HepG2 (cell line): ENCODE measurements around the gene FAM193A. TPM values are rescaled to one million over a fixed set of nuclear protein-coding genes. Genes with fewer than 3 reads are reported as not detected.
A peak's percentile ranks its signal among the peaks of the same experiment; 100 is the strongest.

Source experiments
- CHCHD3 ChIP-seq: sonication (generic); formaldehyde crosslinking; IDR thresholded peaks from 2 replicates; pipeline ENCODE4 v1.8.0; 2022; ENCODE audit warnings: mild to moderate bottlenecking, missing genetic modification reagents, moderate library complexity
- FOXJ3 ChIP-seq: sonication (generic); formaldehyde crosslinking; IDR thresholded peaks from 2 replicates; pipeline ENCODE4 v1.4.0; 2020; ENCODE audit warnings: missing genetic modification reagents, mild to moderate bottlenecking, borderline replicate concordance
- JUN ChIP-seq: sonication (generic); formaldehyde crosslinking; IDR thresholded peaks from 2 replicates; pipeline ENCODE4 v1.4.0; 2020; ENCODE audit warnings: mild to moderate bottlenecking, missing genetic modification reagents
- MED1 ChIP-seq: sonication (generic); formaldehyde crosslinking; IDR thresholded peaks from 2 replicates; pipeline ENCODE4 v1.4.0; 2020; ENCODE audit warnings: missing genetic modification reagents
- MTA3 ChIP-seq: sonication (generic); formaldehyde crosslinking; IDR thresholded peaks from 2 replicates; pipeline ENCODE4 v1.4.0; 2020; ENCODE audit warnings: missing genetic modification reagents
- NR3C1 ChIP-seq: sonication (generic); formaldehyde crosslinking; IDR thresholded peaks from 2 replicates; pipeline ENCODE4 v1.4.0; 2020; ENCODE audit warnings: missing genetic modification reagents
- POLR2AphosphoS5 ChIP-seq: IDR thresholded peaks from 2 replicates; pipeline ENCODE4 v1.6.1; 2012; ENCODE audit warnings: low read depth, low read length
- RARA ChIP-seq: IDR thresholded peaks from 2 replicates; pipeline ENCODE4 v1.6.1; 2016; ENCODE audit warnings: missing genetic modification reagents, missing compliant biosample characterization
- RBAK ChIP-seq: sonication (generic); formaldehyde crosslinking; IDR thresholded peaks from 2 replicates; pipeline ENCODE4 v1.5.1; 2020; ENCODE audit warnings: mild to moderate bottlenecking, missing genetic modification reagents
- SOX13 ChIP-seq, 3 experiments: fragments of 450-650 bp in 1 of 3; sonication (generic) in 1 of 3; formaldehyde crosslinking in 1 of 3; IDR thresholded peaks in 2 of 3; conservative IDR thresholded peaks in 1 of 3; 2 replicates each; pipeline versions ENCODE4 v1.5.0 to v1.6.1; 2016 to 2020; ENCODE audit warnings: antibody characterized with exemption in 1 of 3, mild to moderate bottlenecking in 1 of 3, missing compliant biosample characterization in 1 of 3, missing genetic modification reagents in 1 of 3, moderate library complexity in 1 of 3
- SP1 ChIP-seq, 2 experiments: fragments of 450-650 bp in 1 of 2; sonication (generic) in 1 of 2; formaldehyde crosslinking in 1 of 2; IDR thresholded peaks; 2 replicates each; pipeline versions ENCODE4 v1.4.0 to v1.6.1; 2016 to 2020; ENCODE audit warnings: missing genetic modification reagents in 1 of 2
- TEAD2 ChIP-seq: sonication (generic); formaldehyde crosslinking; IDR thresholded peaks from 2 replicates; pipeline ENCODE4 v1.9.0; 2021; ENCODE audit warnings: missing genetic modification reagents
- TOPORS ChIP-seq: sonication (generic); formaldehyde crosslinking; IDR thresholded peaks from 2 replicates; pipeline ENCODE4 v1.8.0; 2023; ENCODE audit warnings: mild to moderate bottlenecking, missing genetic modification reagents
- YY1 ChIP-seq: IDR thresholded peaks from 2 replicates; pipeline ENCODE4 v1.6.1; 2011; ENCODE audit warnings: low read length, low read depth, moderate library complexity, mild to moderate bottlenecking; ENCODE audit not compliant: insufficient read depth, insufficient replicate concordance
- ZNF205 ChIP-seq: IDR thresholded peaks from 2 replicates; pipeline ENCODE4 v1.6.1; 2018; ENCODE audit warnings: missing biosample characterization, missing genetic modification reagents
- ZNF331 ChIP-seq: sonication (generic); formaldehyde crosslinking; IDR thresholded peaks from 2 replicates; pipeline ENCODE4 v1.4.0; 2020; ENCODE audit warnings: missing genetic modification reagents
- ZNF496 ChIP-seq: sonication (generic); formaldehyde crosslinking; IDR thresholded peaks from 2 replicates; pipeline ENCODE4 v1.8.1; 2023; ENCODE audit warnings: mild to moderate bottlenecking, moderate library complexity, missing genetic modification reagents; ENCODE audit not compliant: insufficient replicate concordance
- ZNF614 ChIP-seq: IDR thresholded peaks from 2 replicates; pipeline ENCODE4 v1.6.1; 2018; ENCODE audit warnings: missing biosample characterization, missing genetic modification reagents, inconsistent platforms, borderline replicate concordance
- ZNF883 ChIP-seq: sonication (generic); formaldehyde crosslinking; IDR thresholded peaks from 2 replicates; pipeline ENCODE4 v1.5.1; 2020; ENCODE audit warnings: mild to moderate bottlenecking, missing genetic modification reagents; ENCODE audit errors: not compliant biosample characterization
- polyA plus RNA-seq, 8 experiments: library from polyadenylated mRNA; depleted of rRNA in 3 of 8; stranded (reverse) in 7 of 8; unstranded in 1 of 8; fragments of >200 nt; fragmentation: Illumina TruSeq in 4 of 8; extraction: Trizol in 4 of 8; gene quantifications; 2 replicates each; pipeline versions ENCODE4 v1.2.1 to v1.2.3, GENCODE V29; 2011 to 2016; ENCODE audit warnings: low read depth in 4 of 8, missing spikeins in 1 of 8, mixed read lengths in 1 of 8; ENCODE audit not compliant: insufficient read depth in 1 of 8
- total RNA-seq, 5 experiments: library from RNA; depleted of rRNA; stranded (reverse); fragments of >200 nt; fragmentation: Illumina TruSeq; extraction: Trizol; gene quantifications; 2 replicates each; pipeline ENCODE4 v1.2.3, GENCODE V29; 2016; ENCODE audit warnings: low read depth in 1 of 5
- TF ChIP-seq, protein P1 (sequence below): sonication (generic); formaldehyde crosslinking; IDR thresholded peaks from 2 replicates; pipeline ENCODE4 v1.4.0; 2020; ENCODE audit warnings: missing genetic modification reagents, borderline replicate concordance
- TF ChIP-seq, protein P2 (sequence below): sonication (generic); formaldehyde crosslinking; IDR thresholded peaks from 2 replicates; pipeline ENCODE4 v1.4.0; 2020; ENCODE audit warnings: missing genetic modification reagents
- TF ChIP-seq, protein P3 (sequence below): sonication (generic); formaldehyde crosslinking; IDR thresholded peaks from 2 replicates; pipeline ENCODE4 v1.4.0; 2020; ENCODE audit warnings: mild to moderate bottlenecking, low read depth, missing genetic modification reagents
- TF ChIP-seq, protein P4 (sequence below): IDR thresholded peaks from 2 replicates; pipeline ENCODE4 v1.6.1; 2018; ENCODE audit warnings: missing genetic modification reagents

Gene FAM193A
- total and polyA plus RNA-seq, 2 of the 13 experiments (the other 11 are each of a cell fraction or from before 2014, with no cell fraction given), result 5.7 to 8.7 TPM

DNA sequence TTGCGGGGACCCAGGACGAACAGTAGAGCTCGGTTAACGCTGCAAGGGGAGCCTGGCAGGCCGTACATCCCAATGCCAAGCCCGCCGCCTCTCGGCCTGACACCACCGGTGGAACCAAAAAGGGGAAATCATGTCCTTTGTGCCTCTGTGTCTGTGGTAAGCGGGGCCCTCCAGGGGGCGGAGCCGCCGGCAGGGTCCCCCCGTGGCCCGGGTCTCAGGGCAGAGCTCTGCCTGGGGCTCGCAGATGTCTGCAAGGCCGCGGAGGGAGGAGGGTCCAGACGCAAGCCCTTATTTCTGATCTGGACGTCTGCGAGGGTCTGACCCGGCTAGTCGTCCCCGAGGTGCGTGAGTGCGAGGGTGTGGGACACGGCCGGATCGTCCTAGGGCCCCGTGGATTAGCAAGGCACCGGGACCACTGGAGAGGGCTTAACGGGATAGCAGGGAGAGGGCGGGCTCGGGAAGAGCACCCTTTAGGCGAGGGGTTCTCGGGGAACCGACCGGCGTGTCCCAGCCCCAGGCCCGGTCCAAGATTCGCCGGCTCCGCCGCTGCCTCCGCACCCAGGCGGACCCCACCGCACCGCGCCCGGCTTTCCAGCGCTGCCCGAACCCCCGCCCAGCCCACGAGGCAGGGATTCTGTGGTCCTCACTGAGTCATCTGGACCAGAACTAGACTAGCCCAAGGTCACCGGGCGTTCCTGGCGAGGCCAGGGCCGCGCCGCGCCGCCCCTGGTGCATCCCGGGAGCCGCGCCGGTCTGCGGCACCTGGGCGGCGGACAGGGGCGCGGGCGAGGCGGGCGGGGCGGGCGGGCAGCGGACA, 863 bp upstream of the FAM193A start (continued):
- TF ChIP-seq, protein P1, sequence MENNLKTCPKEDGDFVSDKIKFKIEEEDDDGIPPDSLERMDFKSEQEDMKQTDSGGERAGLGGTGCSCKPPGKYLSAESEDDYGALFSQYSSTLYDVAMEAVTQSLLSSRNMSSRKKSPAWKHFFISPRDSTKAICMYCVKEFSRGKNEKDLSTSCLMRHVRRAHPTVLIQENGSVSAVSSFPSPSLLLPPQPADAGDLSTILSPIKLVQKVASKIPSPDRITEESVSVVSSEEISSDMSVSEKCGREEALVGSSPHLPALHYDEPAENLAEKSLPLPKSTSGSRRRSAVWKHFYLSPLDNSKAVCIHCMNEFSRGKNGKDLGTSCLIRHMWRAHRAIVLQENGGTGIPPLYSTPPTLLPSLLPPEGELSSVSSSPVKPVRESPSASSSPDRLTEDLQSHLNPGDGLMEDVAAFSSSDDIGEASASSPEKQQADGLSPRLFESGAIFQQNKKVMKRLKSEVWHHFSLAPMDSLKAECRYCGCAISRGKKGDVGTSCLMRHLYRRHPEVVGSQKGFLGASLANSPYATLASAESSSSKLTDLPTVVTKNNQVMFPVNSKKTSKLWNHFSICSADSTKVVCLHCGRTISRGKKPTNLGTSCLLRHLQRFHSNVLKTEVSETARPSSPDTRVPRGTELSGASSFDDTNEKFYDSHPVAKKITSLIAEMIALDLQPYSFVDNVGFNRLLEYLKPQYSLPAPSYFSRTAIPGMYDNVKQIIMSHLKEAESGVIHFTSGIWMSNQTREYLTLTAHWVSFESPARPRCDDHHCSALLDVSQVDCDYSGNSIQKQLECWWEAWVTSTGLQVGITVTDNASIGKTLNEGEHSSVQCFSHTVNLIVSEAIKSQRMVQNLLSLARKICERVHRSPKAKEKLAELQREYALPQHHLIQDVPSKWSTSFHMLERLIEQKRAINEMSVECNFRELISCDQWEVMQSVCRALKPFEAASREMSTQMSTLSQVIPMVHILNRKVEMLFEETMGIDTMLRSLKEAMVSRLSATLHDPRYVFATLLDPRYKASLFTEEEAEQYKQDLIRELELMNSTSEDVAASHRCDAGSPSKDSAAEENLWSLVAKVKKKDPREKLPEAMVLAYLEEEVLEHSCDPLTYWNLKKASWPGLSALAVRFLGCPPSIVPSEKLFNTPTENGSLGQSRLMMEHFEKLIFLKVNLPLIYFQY (CRISPR knock-in tag), result peak; percentile 16; the same call in 1 of the 2 replicates
- TF ChIP-seq NR3C1 (CRISPR knock-in tag) (no peak), POLR2AphosphoS5 (peak; percentile 54), TOPORS (no peak), CHCHD3 (CRISPR knock-in tag) (no peak), ZNF205 (0 out of 2 replicates have a peak, but pooled peaks have one; percentile 17), YY1 (no peak), SP1 (IDR thresholded peaks at IDR 0.05) (no peak), SP1 (CRISPR knock-in tag; IDR thresholded peaks at IDR 0.05) (no peak), RARA (CRISPR knock-in tag) (no peak), JUN (CRISPR knock-in tag) (no peak), MTA3 (CRISPR knock-in tag) (no peak), RBAK (no peak), ZNF496 (no peak), FOXJ3 (CRISPR knock-in tag) (no peak), ZNF331 (CRISPR knock-in tag) (peak; percentile 10; the same call in 1 of the 2 replicates), ZNF883 (CRISPR knock-in tag) (no peak), ZNF614 (no peak), TEAD2 (CRISPR knock-in tag) (no peak), MED1 (no peak), SOX13 (IDR thresholded peaks at IDR 0.05) (no peak), SOX13 (CRISPR knock-in tag; conservative IDR thresholded peaks at IDR 0.05 in 1 of 2, IDR thresholded peaks at IDR 0.05 in 1 of 2) (no peak)
- TF ChIP-seq, protein P2, sequence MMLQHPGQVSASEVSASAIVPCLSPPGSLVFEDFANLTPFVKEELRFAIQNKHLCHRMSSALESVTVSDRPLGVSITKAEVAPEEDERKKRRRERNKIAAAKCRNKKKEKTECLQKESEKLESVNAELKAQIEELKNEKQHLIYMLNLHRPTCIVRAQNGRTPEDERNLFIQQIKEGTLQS (CRISPR knock-in tag), result no peak
- TF ChIP-seq, protein P3, sequence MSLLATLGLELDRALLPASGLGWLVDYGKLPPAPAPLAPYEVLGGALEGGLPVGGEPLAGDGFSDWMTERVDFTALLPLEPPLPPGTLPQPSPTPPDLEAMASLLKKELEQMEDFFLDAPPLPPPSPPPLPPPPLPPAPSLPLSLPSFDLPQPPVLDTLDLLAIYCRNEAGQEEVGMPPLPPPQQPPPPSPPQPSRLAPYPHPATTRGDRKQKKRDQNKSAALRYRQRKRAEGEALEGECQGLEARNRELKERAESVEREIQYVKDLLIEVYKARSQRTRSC, result no peak
- TF ChIP-seq, protein P4, sequence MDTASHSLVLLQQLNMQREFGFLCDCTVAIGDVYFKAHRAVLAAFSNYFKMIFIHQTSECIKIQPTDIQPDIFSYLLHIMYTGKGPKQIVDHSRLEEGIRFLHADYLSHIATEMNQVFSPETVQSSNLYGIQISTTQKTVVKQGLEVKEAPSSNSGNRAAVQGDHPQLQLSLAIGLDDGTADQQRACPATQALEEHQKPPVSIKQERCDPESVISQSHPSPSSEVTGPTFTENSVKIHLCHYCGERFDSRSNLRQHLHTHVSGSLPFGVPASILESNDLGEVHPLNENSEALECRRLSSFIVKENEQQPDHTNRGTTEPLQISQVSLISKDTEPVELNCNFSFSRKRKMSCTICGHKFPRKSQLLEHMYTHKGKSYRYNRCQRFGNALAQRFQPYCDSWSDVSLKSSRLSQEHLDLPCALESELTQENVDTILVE (CRISPR knock-in tag), result peak; percentile 47; the same call in 1 of the 2 replicates
